Measurements from ENCODE around the gene SMG7. TPM values are rescaled to one million over a fixed set of nuclear protein-coding genes. Genes with fewer than 3 reads are reported as not detected.

The SMG7 gene
- total and polyA plus RNA-seq, 5 donors from 2014 or later: 13.6 to 66.1 (median 21.7) TPM

- peak overlapping the region in 3 of 4 donors; percentile 16 to 46 (median 19) for H3K4me3 Mint-ChIP-seq
- H3K36me3 ChIP-seq (ENCODE audit: control insufficient read depth, insufficient read depth, low read length): no peaks in the 10 kb centered on the region
- ATAC-seq (ENCODE audit: low read depth in 2 of 2) (peak; percentile 25 to 29), DNase-seq (peak in 1 of 3 donors; percentile 78)
- peak overlapping the region; percentile 40 for H3K4me3 ChIP-seq (ENCODE audit: low read depth, low read length)
- peaks cover 10 to 40% (median 28%) of the 10 kb centered on the region in 4 donors for H3K4me1 Mint-ChIP-seq
- peak overlapping the region; percentile 50 to 74 (median 72) for H3K27ac Mint-ChIP-seq
- peaks cover 0 to 2% (median 0%) of the 10 kb centered on the region in 7 donors for H3K9me3 Mint-ChIP-seq
- H3K9me3 ChIP-seq (ENCODE audit: control insufficient read depth in 2 of 2, low read length in 2 of 2): no peaks in the 10 kb centered on the region
- no peaks in the 10 kb centered on the region for H3K36me3 Mint-ChIP-seq
- no peaks in the 10 kb centered on the region for H3K27me3 ChIP-seq (ENCODE audit: control insufficient read depth, insufficient read depth, low read length)
- peak overlapping the region; percentile 30 for H3K27ac ChIP-seq (ENCODE audit: insufficient read depth, low read length, poor library complexity, severe bottlenecking)
- H3K4me1 ChIP-seq (ENCODE audit: control insufficient read depth, insufficient read depth, low read length, poor library complexity, severe bottlenecking): peaks cover 21% of the 10 kb centered on the region
- no peaks in the 10 kb centered on the region for H3K27me3 Mint-ChIP-seq
Measured at GRCh38 chr1:183588827-183589226, 116.5 kb downstream of the SMG7 start.

- Mint-ChIP-seq H3K4me1 (peaks cover 10 to 39% (median 28%) of the 10 kb centered on the region in 4 donors), H3K36me3 (no peaks in the 10 kb centered on the region)
Measured at GRCh38 chr1:183589384-183589783, 117.1 kb downstream of the SMG7 start.

GRCh38 chr1:183589874-183590243 lies 117.6 kb downstream of the SMG7 start:
- no peaks in the 10 kb centered on the region for H3K27me3 Mint-ChIP-seq
- Histone ChIP-seq H3K4me3 (ENCODE audit: low read depth, low read length) (peak overlapping the region; percentile 7), H3K4me1 (ENCODE audit: control insufficient read depth, insufficient read depth, low read length, poor library complexity, severe bottlenecking) (peaks cover 21% of the 10 kb centered on the region), H3K27me3 (ENCODE audit: control insufficient read depth, insufficient read depth, low read length) (no peaks in the 10 kb centered on the region), H3K36me3 (ENCODE audit: control insufficient read depth, insufficient read depth, low read length) (no peaks in the 10 kb centered on the region), H3K27ac (ENCODE audit: insufficient read depth, low read length, poor library complexity, severe bottlenecking) (peak overlapping the region; percentile 52), H3K9me3 (ENCODE audit: control insufficient read depth in 2 of 2, low read length in 2 of 2) (no peaks in the 10 kb centered on the region)
- H3K9me3 Mint-ChIP-seq: no peaks in the 10 kb centered on the region
- peak in 1 of 3 donors; percentile 44 for DNase-seq
- peaks cover 10 to 34% (median 27%) of the 10 kb centered on the region in 4 donors for H3K4me1 Mint-ChIP-seq
- H3K36me3 Mint-ChIP-seq: no peaks in the 10 kb centered on the region
- ATAC-seq (ENCODE audit: low read depth in 2 of 2): no peak
- H3K27ac Mint-ChIP-seq: peak overlapping the region; percentile 50 to 76 (median 74)
- H3K4me3 Mint-ChIP-seq: peak overlapping the region in 3 of 4 donors; percentile 19 to 34 (median 33)

More at GRCh38 chr1:183589384-183589783, 117.1 kb downstream of the SMG7 start:
- Mint-ChIP-seq H3K27me3 (no peaks in the 10 kb centered on the region), H3K4me3 (peak overlapping the region; percentile 16 to 34 (median 26)), H3K9me3 (no peaks in the 10 kb centered on the region), H3K27ac (peak overlapping the region in 2 of 3 donors; percentile 50 to 72)
- H3K4me1 ChIP-seq (ENCODE audit: control insufficient read depth, insufficient read depth, low read length, poor library complexity, severe bottlenecking): peaks cover 21% of the 10 kb centered on the region
- H3K36me3 ChIP-seq (ENCODE audit: control insufficient read depth, insufficient read depth, low read length): no peaks in the 10 kb centered on the region
- no peaks in the 10 kb centered on the region for H3K9me3 ChIP-seq (ENCODE audit: control insufficient read depth in 2 of 2, low read length in 2 of 2)
- no peaks in the 10 kb centered on the region for H3K27me3 ChIP-seq (ENCODE audit: control insufficient read depth, insufficient read depth, low read length)
- DNase-seq (peak in 1 of 3 donors; percentile 29), ATAC-seq (ENCODE audit: low read depth in 2 of 2) (no peak)
- H3K27ac ChIP-seq (ENCODE audit: insufficient read depth, low read length, poor library complexity, severe bottlenecking): peak overlapping the region; percentile 52
- H3K4me3 ChIP-seq (ENCODE audit: low read depth, low read length): peak overlapping the region; percentile 40

GRCh38 chr1:183590244-183591191 lies 118.2 kb downstream of the SMG7 start, which contains the start of gene NCF2:
Gene NCF2, minus strand, starts transcription at chr1:183590459. Its CDS starts 130 bp downstream, at chr1:183590329.
- H3K27me3 Mint-ChIP-seq: no peaks in the 10 kb centered on the region
- Histone ChIP-seq H3K4me3 (ENCODE audit: low read depth, low read length) (peak within 1 kb of the TSS; percentile 37), H3K27me3 (ENCODE audit: control insufficient read depth, insufficient read depth, low read length) (no peaks in the 10 kb centered on the region), H3K27ac (ENCODE audit: insufficient read depth, low read length, poor library complexity, severe bottlenecking) (peak within 1 kb of the TSS; percentile 52), H3K9me3 (ENCODE audit: control insufficient read depth in 2 of 2, low read length in 2 of 2) (no peaks in the 10 kb centered on the region), H3K4me1 (ENCODE audit: control insufficient read depth, insufficient read depth, low read length, poor library complexity, severe bottlenecking) (peaks cover 21% of the 10 kb centered on the region), H3K36me3 (ENCODE audit: control insufficient read depth, insufficient read depth, low read length) (no peaks in the 10 kb centered on the region)
- ATAC-seq (ENCODE audit: low read depth in 2 of 2) (peak; percentile 65 to 66), DNase-seq (peak in 1 of 3 donors; percentile 91)
- no peaks in the 10 kb centered on the region for H3K9me3 Mint-ChIP-seq
- peak within 1 kb of the TSS; percentile 16 to 44 (median 30) for H3K4me3 Mint-ChIP-seq
- H3K27ac Mint-ChIP-seq: peak within 1 kb of the TSS; percentile 50 to 87 (median 76)
- peaks cover 10 to 31% (median 25%) of the 10 kb centered on the region in 4 donors for H3K4me1 Mint-ChIP-seq
- no peaks in the 10 kb centered on the region for H3K36me3 Mint-ChIP-seq

GRCh38 chr1:183592733-183593132 lies 120.4 kb downstream of the SMG7 start:
- no peaks in the 10 kb centered on the region for H3K36me3 ChIP-seq (ENCODE audit: control insufficient read depth, insufficient read depth, low read length)
- no peak overlapping the region for H3K27ac ChIP-seq (ENCODE audit: insufficient read depth, low read length, poor library complexity, severe bottlenecking)
- H3K4me3 Mint-ChIP-seq: no peak overlapping the region
- H3K4me1 ChIP-seq (ENCODE audit: control insufficient read depth, insufficient read depth, low read length, poor library complexity, severe bottlenecking): peaks cover 21% of the 10 kb centered on the region
- H3K36me3 Mint-ChIP-seq: no peaks in the 10 kb centered on the region
- DNase-seq: no peak
- peaks cover 10 to 31% (median 25%) of the 10 kb centered on the region in 4 donors for H3K4me1 Mint-ChIP-seq
- H3K9me3 ChIP-seq (ENCODE audit: control insufficient read depth in 2 of 2, low read length in 2 of 2): no peaks in the 10 kb centered on the region
- H3K27ac Mint-ChIP-seq: no peak overlapping the region
- no peak for ATAC-seq (ENCODE audit: low read depth in 2 of 2)
- H3K9me3 Mint-ChIP-seq: no peaks in the 10 kb centered on the region
- H3K4me3 ChIP-seq (ENCODE audit: low read depth, low read length): no peak overlapping the region
- no peaks in the 10 kb centered on the region for H3K27me3 Mint-ChIP-seq
- H3K27me3 ChIP-seq (ENCODE audit: control insufficient read depth, insufficient read depth, low read length): no peaks in the 10 kb centered on the region

GRCh38 chr1:183593356-183593755 lies 121.1 kb downstream of the SMG7 start:
- DNase-seq (no peak), ATAC-seq (ENCODE audit: low read depth in 2 of 2) (peak in 1 of 2 donors; percentile 22)
- Histone ChIP-seq H3K4me1 (ENCODE audit: control insufficient read depth, insufficient read depth, low read length, poor library complexity, severe bottlenecking) (peaks cover 21% of the 10 kb centered on the region), H3K27me3 (ENCODE audit: control insufficient read depth, insufficient read depth, low read length) (no peaks in the 10 kb centered on the region), H3K36me3 (ENCODE audit: control insufficient read depth, insufficient read depth, low read length) (no peaks in the 10 kb centered on the region), H3K27ac (ENCODE audit: insufficient read depth, low read length, poor library complexity, severe bottlenecking) (no peak overlapping the region), H3K4me3 (ENCODE audit: low read depth, low read length) (no peak overlapping the region), H3K9me3 (ENCODE audit: control insufficient read depth in 2 of 2, low read length in 2 of 2) (no peaks in the 10 kb centered on the region)
- Mint-ChIP-seq H3K27me3 (no peaks in the 10 kb centered on the region), H3K9me3 (no peaks in the 10 kb centered on the region), H3K4me3 (no peak overlapping the region), H3K4me1 (peaks cover 6 to 27% (median 23%) of the 10 kb centered on the region in 4 donors), H3K27ac (no peak overlapping the region), H3K36me3 (no peaks in the 10 kb centered on the region)

GRCh38 chr1:183595537-183595936 lies 123.2 kb downstream of the SMG7 start:
- Histone ChIP-seq H3K9me3 (ENCODE audit: control insufficient read depth in 2 of 2, low read length in 2 of 2) (no peaks in the 10 kb centered on the region), H3K4me1 (ENCODE audit: control insufficient read depth, insufficient read depth, low read length, poor library complexity, severe bottlenecking) (peaks cover 1% of the 10 kb centered on the region), H3K4me3 (ENCODE audit: low read depth, low read length) (no peak overlapping the region), H3K27ac (ENCODE audit: insufficient read depth, low read length, poor library complexity, severe bottlenecking) (no peak overlapping the region), H3K36me3 (ENCODE audit: control insufficient read depth, insufficient read depth, low read length) (no peaks in the 10 kb centered on the region), H3K27me3 (ENCODE audit: control insufficient read depth, insufficient read depth, low read length) (no peaks in the 10 kb centered on the region)
- H3K27ac Mint-ChIP-seq: no peak overlapping the region
- H3K9me3 Mint-ChIP-seq: no peaks in the 10 kb centered on the region
- DNase-seq: no peak
- H3K4me3 Mint-ChIP-seq: no peak overlapping the region
- peaks cover 0 to 7% (median 6%) of the 10 kb centered on the region in 4 donors for H3K4me1 Mint-ChIP-seq
- no peaks in the 10 kb centered on the region for H3K36me3 Mint-ChIP-seq
- ATAC-seq (ENCODE audit: low read depth in 2 of 2): no peak
- H3K27me3 Mint-ChIP-seq: peaks cover under 1% of the 10 kb centered on the region

Measured in CD4-positive, CD25-positive, alpha-beta regulatory T cell (primary cell).